OCI-LY7 (cell line): Measurements from ENCODE around the gene STK32C.

Experiments used
- CTCF ChIP-seq: fragments of 200-600 bp; sonication (generic); conservative IDR thresholded peaks from 2 replicates; pipeline ENCODE4 v1.5.1; 2014; ENCODE audit warnings: mild to moderate bottlenecking, antibody characterized with exemption, low read length, moderate library complexity, mixed read lengths
- EZH2phosphoT487 ChIP-seq: fragments of 200-600 bp; sonication (generic); IDR thresholded peaks from 2 replicates; pipeline ENCODE4 v1.6.1; 2018; ENCODE audit warnings: low read depth, borderline replicate concordance, mild to moderate bottlenecking, mixed run types, antibody characterized with exemption, low read length, moderate library complexity, mixed read lengths

- no peak for TF ChIP-seq CTCF
- no peak for TF ChIP-seq EZH2phosphoT487
Observed at GRCh38 chr10:132255489-132256344, 52.0 kb downstream of the STK32C start.
